ENCODE results near the gene FOXO1. TPM values are rescaled to one million over a fixed set of nuclear protein-coding genes. Genes with fewer than 3 reads are reported as not detected.

The FOXO1 gene
- total RNA-seq, 4 donors from 2014 or later, result 50.7 to 67.2 (median 60.3) TPM

DNA sequence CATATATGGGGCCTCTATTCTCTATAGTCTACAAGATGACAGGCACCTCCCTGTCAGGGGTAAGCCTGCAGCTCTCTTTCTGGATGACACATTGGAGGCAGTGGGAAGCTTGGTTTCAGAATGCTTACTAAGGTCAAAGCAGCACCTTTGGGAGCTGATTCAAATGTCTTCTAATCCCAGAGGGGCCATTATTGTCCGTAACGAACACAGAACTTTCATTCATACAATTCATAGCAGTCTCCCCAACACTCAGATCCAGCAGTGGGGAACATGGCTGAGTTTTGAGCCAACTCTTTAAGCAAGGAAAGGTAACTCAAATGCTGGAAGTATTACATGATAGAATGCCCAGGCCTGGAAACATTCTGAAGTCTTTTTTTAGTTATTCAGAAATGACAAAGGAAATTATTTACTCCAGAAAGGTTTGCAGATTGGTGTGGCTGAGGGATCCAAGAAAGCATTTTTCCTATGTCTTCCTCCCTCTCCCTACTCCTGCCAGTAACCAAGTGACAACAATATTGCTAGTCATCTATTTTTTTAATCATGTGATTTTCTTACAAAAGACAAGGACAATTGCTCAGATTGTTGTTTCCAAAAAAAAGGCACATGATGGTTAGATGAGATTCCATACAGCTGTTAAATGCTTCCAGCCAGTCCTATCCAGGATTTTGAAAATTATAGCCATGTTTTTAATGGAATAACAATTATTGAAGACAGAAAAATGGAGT is 118.7 kb downstream of the FOXO1 start:
- no peak for DNase-seq (ENCODE audit: low spot score in 2 of 2)
- H3K27ac ChIP-seq, result peak overlapping the region; percentile 47
- H3K4me3 ChIP-seq, result no peak overlapping the region
- H3K4me1 ChIP-seq, result peaks cover 12% of the 10 kb centered on the region
- TF ChIP-seq POLR2A (IDR thresholded peaks at IDR 0.05) (no peak), EP300 (IDR thresholded peaks at IDR 0.05) (no peak), POLR2AphosphoS5 (IDR thresholded peaks at IDR 0.05) (no peak)
- no peaks in the 10 kb centered on the region for H3K27me3 ChIP-seq
- H3K36me3 ChIP-seq, result no peaks in the 10 kb centered on the region
- no peaks in the 10 kb centered on the region for H3K9me3 ChIP-seq
- 47% methylated on average over 2 of the region's 2 CpGs for WGBS

DNA sequence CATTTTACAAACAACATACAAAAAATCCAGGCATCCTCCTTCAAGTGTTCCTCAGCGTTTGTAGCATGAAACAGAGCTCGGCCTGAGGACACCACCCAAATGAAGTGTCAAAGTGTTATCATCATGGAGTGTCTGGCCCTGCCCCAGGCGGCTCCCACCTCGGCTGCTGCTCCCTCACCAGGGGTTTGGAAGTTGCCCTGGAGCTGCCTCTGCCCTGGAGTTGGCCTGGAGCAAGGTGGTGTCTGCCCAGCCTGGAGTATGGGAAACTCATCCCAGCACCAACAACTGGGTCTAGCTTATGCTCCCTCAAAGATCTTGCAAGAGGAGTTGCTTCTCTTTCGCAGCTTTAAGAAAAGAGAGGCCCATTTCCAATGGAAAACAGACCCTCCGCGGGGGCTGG is 120.4 kb downstream of the FOXO1 start:
- H3K9me3 ChIP-seq, result no peaks in the 10 kb centered on the region
- H3K27me3 ChIP-seq, result no peaks in the 10 kb centered on the region
- no peaks in the 10 kb centered on the region for H3K36me3 ChIP-seq
- WGBS, result 78% methylated on average over 7 of the region's 7 CpGs
- H3K4me1 ChIP-seq, result peaks cover 12% of the 10 kb centered on the region
- H3K27ac ChIP-seq, result no peak overlapping the region
- no peak for DNase-seq (ENCODE audit: low spot score in 2 of 2)
- TF ChIP-seq POLR2AphosphoS5 (IDR thresholded peaks at IDR 0.05) (no peak), EP300 (IDR thresholded peaks at IDR 0.05) (no peak), POLR2A (IDR thresholded peaks at IDR 0.05) (no peak)
- TF ChIP-seq, protein P1, sequence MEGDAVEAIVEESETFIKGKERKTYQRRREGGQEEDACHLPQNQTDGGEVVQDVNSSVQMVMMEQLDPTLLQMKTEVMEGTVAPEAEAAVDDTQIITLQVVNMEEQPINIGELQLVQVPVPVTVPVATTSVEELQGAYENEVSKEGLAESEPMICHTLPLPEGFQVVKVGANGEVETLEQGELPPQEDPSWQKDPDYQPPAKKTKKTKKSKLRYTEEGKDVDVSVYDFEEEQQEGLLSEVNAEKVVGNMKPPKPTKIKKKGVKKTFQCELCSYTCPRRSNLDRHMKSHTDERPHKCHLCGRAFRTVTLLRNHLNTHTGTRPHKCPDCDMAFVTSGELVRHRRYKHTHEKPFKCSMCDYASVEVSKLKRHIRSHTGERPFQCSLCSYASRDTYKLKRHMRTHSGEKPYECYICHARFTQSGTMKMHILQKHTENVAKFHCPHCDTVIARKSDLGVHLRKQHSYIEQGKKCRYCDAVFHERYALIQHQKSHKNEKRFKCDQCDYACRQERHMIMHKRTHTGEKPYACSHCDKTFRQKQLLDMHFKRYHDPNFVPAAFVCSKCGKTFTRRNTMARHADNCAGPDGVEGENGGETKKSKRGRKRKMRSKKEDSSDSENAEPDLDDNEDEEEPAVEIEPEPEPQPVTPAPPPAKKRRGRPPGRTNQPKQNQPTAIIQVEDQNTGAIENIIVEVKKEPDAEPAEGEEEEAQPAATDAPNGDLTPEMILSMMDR (IDR thresholded peaks at IDR 0.05), result no peak
- no peak overlapping the region for H3K4me3 ChIP-seq

DNA sequence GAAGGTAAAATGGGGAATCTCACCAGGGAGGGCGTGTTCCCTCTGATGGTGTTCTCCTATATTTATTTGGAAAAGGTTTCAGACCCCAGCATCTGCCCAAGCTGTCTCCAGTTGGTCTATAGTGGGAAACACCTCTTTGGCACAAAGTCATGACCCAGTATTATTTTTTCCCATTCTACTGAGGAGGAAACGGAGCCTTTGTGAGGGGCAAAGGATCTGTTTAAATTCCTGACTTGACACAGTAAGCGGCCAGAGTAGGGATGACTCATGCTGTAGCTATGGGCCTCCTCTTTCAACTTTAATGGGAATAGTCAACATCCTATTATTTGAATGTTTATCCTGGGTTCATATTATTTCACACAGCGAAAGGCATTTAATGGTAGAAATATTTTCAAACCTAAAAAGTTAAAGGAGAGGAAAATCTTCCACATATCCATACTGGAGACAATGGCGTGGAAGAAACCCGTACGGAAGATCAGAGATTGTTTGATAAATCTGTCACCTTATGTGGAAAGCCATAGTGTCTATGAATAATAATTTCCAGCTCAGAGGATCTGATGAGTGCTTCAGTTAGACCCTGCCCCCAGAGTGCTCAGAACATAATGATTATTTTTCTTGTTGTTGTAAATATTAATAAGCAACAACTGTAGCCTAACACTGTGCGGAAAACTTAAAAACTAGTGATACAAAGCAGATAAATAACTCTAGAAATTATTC is 126.0 kb downstream of the FOXO1 start:
- Histone ChIP-seq H3K9me3 (no peaks in the 10 kb centered on the region), H3K36me3 (no peaks in the 10 kb centered on the region), H3K27ac (no peak overlapping the region), H3K4me1 (peaks cover 22% of the 10 kb centered on the region), H3K4me3 (no peak overlapping the region), H3K27me3 (no peaks in the 10 kb centered on the region)
- no peak for DNase-seq (ENCODE audit: low spot score in 2 of 2)
- TF ChIP-seq, protein P1 (IDR thresholded peaks at IDR 0.05), result no peak
- TF ChIP-seq POLR2A (IDR thresholded peaks at IDR 0.05) (no peak), EP300 (IDR thresholded peaks at IDR 0.05) (no peak), POLR2AphosphoS5 (IDR thresholded peaks at IDR 0.05) (no peak)
- 68% methylated on average over 8 of the region's 8 CpGs for WGBS

DNA sequence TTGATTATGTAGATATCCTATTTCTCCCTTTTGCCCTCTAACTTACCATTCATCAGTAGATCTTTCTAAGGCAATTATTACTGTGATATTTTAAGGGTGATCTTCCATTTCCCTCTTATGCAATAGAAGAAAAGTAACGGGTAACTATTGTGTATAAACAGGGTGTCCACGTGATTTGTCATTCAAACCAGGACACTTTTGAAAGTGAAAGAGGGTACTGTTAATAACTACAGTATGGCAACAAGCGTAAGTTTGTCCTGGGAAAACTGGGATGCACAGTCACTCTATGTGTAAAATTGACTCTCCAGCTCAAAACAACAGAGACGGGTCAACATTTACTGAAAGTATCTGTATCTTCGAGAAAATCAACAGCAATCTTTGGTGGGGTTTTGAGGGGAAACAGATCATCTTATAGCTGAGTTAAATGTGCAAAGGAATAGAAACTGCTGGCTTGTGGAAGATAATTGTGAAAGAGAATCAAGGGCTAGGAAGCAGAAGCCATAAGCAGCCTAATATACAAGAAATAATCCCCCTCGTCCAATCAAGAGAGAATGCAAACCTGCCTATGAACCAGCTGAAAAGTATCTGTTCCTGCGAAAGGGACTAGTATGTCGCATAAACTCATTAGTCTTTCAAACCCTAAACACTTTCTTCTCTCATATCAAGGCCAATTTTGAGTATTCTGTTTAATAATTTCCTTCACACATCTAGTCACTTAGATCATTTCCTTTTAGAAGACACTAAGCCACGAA is 126.7 kb downstream of the FOXO1 start:
- no peaks in the 10 kb centered on the region for H3K27me3 ChIP-seq
- no peaks in the 10 kb centered on the region for H3K36me3 ChIP-seq
- H3K4me3 ChIP-seq, result no peak overlapping the region
- no peak for DNase-seq (ENCODE audit: low spot score in 2 of 2)
- no peak overlapping the region for H3K27ac ChIP-seq
- no peaks in the 10 kb centered on the region for H3K9me3 ChIP-seq
- 84% methylated on average over 9 of the region's 9 CpGs for WGBS
- H3K4me1 ChIP-seq, result peaks cover 22% of the 10 kb centered on the region
- no peak for TF ChIP-seq POLR2A (IDR thresholded peaks at IDR 0.05)
- no peak for TF ChIP-seq POLR2AphosphoS5 (IDR thresholded peaks at IDR 0.05)

DNA sequence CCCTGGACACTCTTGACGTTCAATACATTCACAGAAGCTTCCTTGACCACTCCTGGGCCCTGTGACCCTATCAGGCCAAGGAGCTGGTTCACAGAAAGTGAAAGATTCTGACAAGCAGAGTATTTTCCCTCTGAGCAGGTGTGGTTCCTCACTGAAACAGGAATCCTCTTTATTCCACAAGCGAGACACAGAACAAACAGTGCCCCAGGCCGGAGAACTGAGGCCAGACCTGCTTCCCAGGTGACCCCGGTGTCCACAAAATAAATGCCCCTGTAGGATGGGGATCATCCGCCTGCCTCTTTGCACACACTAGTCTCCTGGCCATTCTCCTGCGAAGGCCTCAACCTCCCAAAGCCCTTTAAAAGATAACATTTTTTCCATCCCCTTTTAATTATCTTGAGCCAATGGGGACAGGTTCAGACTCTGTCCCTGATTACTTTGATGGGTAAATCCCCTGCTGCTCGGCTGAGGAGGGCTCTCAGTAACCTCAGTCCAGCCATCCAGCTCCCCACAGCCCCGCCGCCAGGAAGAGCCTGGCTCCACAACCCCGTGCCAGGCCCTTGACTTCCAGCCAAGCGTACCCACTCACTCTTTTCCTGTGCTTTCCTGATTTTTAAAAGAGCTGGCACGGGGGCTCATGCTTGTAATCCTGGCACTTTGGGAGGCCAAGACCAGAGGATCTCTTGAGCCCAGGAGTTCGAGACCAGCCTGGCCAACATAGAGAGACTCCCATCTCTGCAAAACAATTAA is 129.1 kb downstream of the FOXO1 start:
- no peak overlapping the region for H3K4me3 ChIP-seq
- H3K9me3 ChIP-seq, result no peaks in the 10 kb centered on the region
- H3K27me3 ChIP-seq, result no peaks in the 10 kb centered on the region
- H3K27ac ChIP-seq, result peak overlapping the region; percentile 59
- peaks cover 22% of the 10 kb centered on the region for H3K4me1 ChIP-seq
- TF ChIP-seq POLR2A (IDR thresholded peaks at IDR 0.05) (no peak), POLR2AphosphoS5 (IDR thresholded peaks at IDR 0.05) (no peak), EP300 (IDR thresholded peaks at IDR 0.05) (no peak)
- TF ChIP-seq, protein P1 (IDR thresholded peaks at IDR 0.05), result no peak
- H3K36me3 ChIP-seq, result no peaks in the 10 kb centered on the region
- 65% methylated on average over 13 of the region's 13 CpGs for WGBS
- no peak for DNase-seq (ENCODE audit: low spot score in 2 of 2)

Measured in suprapubic skin (tissue), 4 donors.